GM18507 (cell line): ENCODE measurements around the gene SORL1.
A peak's percentile ranks its signal among the peaks of the same experiment; 100 is the strongest.

Experiments used
- DNase-seq: peaks from one replicate; pipeline ENCODE4 v3.0.0; 2011; ENCODE audit warnings: low read depth; ENCODE audit not compliant: insufficient read length; ENCODE audit errors: extremely low spot score
- FAIRE-seq: peaks from 2 replicates; lab custom pipeline; 2011; peaks lifted over from hg19 to GRCh38; lab: Jason Lieb, UNC

Gene SORL1

GRCh38 chr11:121426476-121427399, 25.4 kb upstream of the SORL1 start:
- FAIRE-seq (peak; percentile 58), DNase-seq (no peak)

- FAIRE-seq: no peak
- DNase-seq: no peak
Measured at GRCh38 chr11:121427400-121427744, 24.7 kb upstream of the SORL1 start.

- FAIRE-seq (peak; percentile 51), DNase-seq (no peak)
Measured at GRCh38 chr11:121429556-121429955, 22.6 kb upstream of the SORL1 start.

- peak; percentile 54 for FAIRE-seq
- DNase-seq: no peak
Measured at GRCh38 chr11:121431820-121432526, 20.1 kb upstream of the SORL1 start.

GRCh38 chr11:121435132-121435531, 17.0 kb upstream of the SORL1 start:
- FAIRE-seq: no peak

GRCh38 chr11:121435551-121436511, 16.3 kb upstream of the SORL1 start:
- no peak for FAIRE-seq
- DNase-seq: no peak

More at GRCh38 chr11:121435132-121435531, 17.0 kb upstream of the SORL1 start:
- DNase-seq: no peak

- peak; percentile 26 for FAIRE-seq
- no peak for DNase-seq
Measured at GRCh38 chr11:121437018-121437685, 15.0 kb upstream of the SORL1 start.

- FAIRE-seq (peak; percentile 38), DNase-seq (no peak)
Measured at GRCh38 chr11:121437686-121438078, 14.4 kb upstream of the SORL1 start.

- FAIRE-seq: no peak
- no peak for DNase-seq
Measured at GRCh38 chr11:121439337-121439736, 12.8 kb upstream of the SORL1 start.

GRCh38 chr11:121439759-121440158, 12.4 kb upstream of the SORL1 start:
- FAIRE-seq (no peak), DNase-seq (no peak)

GRCh38 chr11:121441521-121441920, 10.6 kb upstream of the SORL1 start:
- FAIRE-seq (no peak), DNase-seq (no peak)

- FAIRE-seq: peak; percentile 36
- DNase-seq: no peak
Measured at GRCh38 chr11:121443688-121444275, 8.3 kb upstream of the SORL1 start.

- no peak for DNase-seq
- peak; percentile 5 for FAIRE-seq
Measured at GRCh38 chr11:121444526-121444925, 7.6 kb upstream of the SORL1 start.

- peak; percentile 90 for FAIRE-seq
- no peak for DNase-seq
Measured at GRCh38 chr11:121445071-121445768, 6.9 kb upstream of the SORL1 start.

- DNase-seq (no peak), FAIRE-seq (peak; percentile 50)
Measured at GRCh38 chr11:121446752-121447156, 5.4 kb upstream of the SORL1 start.

- no peak for DNase-seq
- no peak for FAIRE-seq
Measured at GRCh38 chr11:121448011-121448410, 4.1 kb upstream of the SORL1 start.

GRCh38 chr11:121448431-121448941, 3.6 kb upstream of the SORL1 start:
- FAIRE-seq (peak; percentile 87), DNase-seq (no peak)

GRCh38 chr11:121449123-121449522, 3.0 kb upstream of the SORL1 start:
- FAIRE-seq: peak; percentile 76
- no peak for DNase-seq
